BLaER1 (cell line): ENCODE results near the gene MAP3K20.
"Not testable (repeated sequence)": the region's sequence is repeated elsewhere in the genome, so short reads cannot be mapped to it uniquely, and the experiment has no call there.

Experiments
- H3K27ac ChIP-seq: shearing (Covaris generic); formaldehyde crosslinking; 2 replicates; pipeline ENCODE4 v1.8.1; 2022
- H3K27me3 ChIP-seq: shearing (Covaris generic); formaldehyde crosslinking; 2 replicates; pipeline ENCODE4 v1.8.1; 2022
- H3K36me3 ChIP-seq: shearing (Covaris generic); formaldehyde crosslinking; 2 replicates; pipeline ENCODE4 v1.8.1; 2022
- H3K4me1 ChIP-seq: shearing (Covaris generic); formaldehyde crosslinking; 2 replicates; pipeline ENCODE4 v1.8.1; 2022
- H3K4me2 ChIP-seq: shearing (Covaris generic); formaldehyde crosslinking; 2 replicates; pipeline ENCODE4 v1.8.1; 2022
- H3K4me3 ChIP-seq: shearing (Covaris generic); formaldehyde crosslinking; 2 replicates; pipeline ENCODE4 v1.8.1; 2022
- H3K9ac ChIP-seq: shearing (Covaris generic); formaldehyde crosslinking; 2 replicates; pipeline ENCODE4 v1.8.1; 2022
- H3K9me3 ChIP-seq: shearing (Covaris generic); formaldehyde crosslinking; 2 replicates; pipeline ENCODE4 v1.8.1; 2022
- H4K20me1 ChIP-seq: shearing (Covaris generic); formaldehyde crosslinking; 2 replicates; pipeline ENCODE4 v1.8.1; 2022
- Cebpa-rat ChIP-seq: shearing (Covaris generic); IDR thresholded peaks from 2 replicates; pipeline ENCODE4 v1.8.1; 2022

The MAP3K20 gene

GRCh38 chr2:173153301-173153885 is 77.7 kb downstream of the MAP3K20 start:
- H3K9me3 ChIP-seq: peaks cover 25% of the 10 kb centered on the region
- no peak overlapping the region for H3K27ac ChIP-seq
- TF ChIP-seq Cebpa-rat: no peak
- H3K27me3 ChIP-seq: no peaks in the 10 kb centered on the region
- H3K9ac ChIP-seq: no peak overlapping the region
- peaks cover 30% of the 10 kb centered on the region for H3K36me3 ChIP-seq
- H4K20me1 ChIP-seq: 0 out of 2 replicates have a peak, but pooled peaks cover 8% of the 10 kb centered on the region
- no peak overlapping the region for H3K4me3 ChIP-seq
- H3K4me2 ChIP-seq: no peak overlapping the region
- H3K4me1 ChIP-seq: peaks cover 6% of the 10 kb centered on the region; the same call in 1 of the 2 replicates

GRCh38 chr2:173157676-173158293 is 82.1 kb downstream of the MAP3K20 start:
- H3K36me3 ChIP-seq: peaks cover 38% of the 10 kb centered on the region
- no peak overlapping the region for H3K27ac ChIP-seq
- no peaks in the 10 kb centered on the region for H3K4me1 ChIP-seq
- no peaks in the 10 kb centered on the region for H3K27me3 ChIP-seq
- peaks cover 28% of the 10 kb centered on the region for H3K9me3 ChIP-seq
- no peak overlapping the region for H3K4me3 ChIP-seq
- no peak overlapping the region for H3K4me2 ChIP-seq
- no peaks in the 10 kb centered on the region; the same call in 1 of the 2 replicates for H4K20me1 ChIP-seq
- TF ChIP-seq Cebpa-rat: no peak
- H3K9ac ChIP-seq: no peak overlapping the region

- no peak for TF ChIP-seq Cebpa-rat
- H4K20me1 ChIP-seq: no peaks in the 10 kb centered on the region; the same call in 1 of the 2 replicates
- H3K4me1 ChIP-seq: no peaks in the 10 kb centered on the region
- no peak overlapping the region for H3K9ac ChIP-seq
- H3K4me2 ChIP-seq: no peak overlapping the region
- no peak overlapping the region for H3K4me3 ChIP-seq
- no peaks in the 10 kb centered on the region for H3K27me3 ChIP-seq
- peaks cover 27% of the 10 kb centered on the region for H3K9me3 ChIP-seq
- H3K27ac ChIP-seq: no peak overlapping the region
- peaks cover 34% of the 10 kb centered on the region for H3K36me3 ChIP-seq
Observed at GRCh38 chr2:173159791-173160463, 84.3 kb downstream of the MAP3K20 start.

GRCh38 chr2:173160618-173161017 is 85.0 kb downstream of the MAP3K20 start:
- Histone ChIP-seq H3K4me2 (no peak overlapping the region), H3K9me3 (peaks cover 23% of the 10 kb centered on the region), H3K27me3 (no peaks in the 10 kb centered on the region)

GRCh38 chr2:173161040-173161439 is 85.4 kb downstream of the MAP3K20 start:
- no peak for TF ChIP-seq Cebpa-rat
- H3K4me2 ChIP-seq: no peak overlapping the region

More at GRCh38 chr2:173160618-173161017, 85.0 kb downstream of the MAP3K20 start:
- TF ChIP-seq Cebpa-rat: no peak
- Histone ChIP-seq H3K9ac (no peak overlapping the region), H3K4me1 (no peaks in the 10 kb centered on the region), H4K20me1 (no peaks in the 10 kb centered on the region; the same call in 1 of the 2 replicates), H3K36me3 (peaks cover 27% of the 10 kb centered on the region), H3K27ac (no peak overlapping the region), H3K4me3 (no peak overlapping the region)

GRCh38 chr2:173161507-173161906 is 85.9 kb downstream of the MAP3K20 start:
- H3K4me2 ChIP-seq: no peak overlapping the region
- H3K27me3 ChIP-seq: no peaks in the 10 kb centered on the region
- H3K9me3 ChIP-seq: peaks cover 14% of the 10 kb centered on the region
- no peak overlapping the region for H3K4me3 ChIP-seq
- no peak for TF ChIP-seq Cebpa-rat
- H3K36me3 ChIP-seq: peaks cover 18% of the 10 kb centered on the region
- H3K27ac ChIP-seq: no peak overlapping the region
- H3K9ac ChIP-seq: no peak overlapping the region
- H3K4me1 ChIP-seq: no peaks in the 10 kb centered on the region
- no peaks in the 10 kb centered on the region; the same call in 1 of the 2 replicates for H4K20me1 ChIP-seq

More at GRCh38 chr2:173161040-173161439, 85.4 kb downstream of the MAP3K20 start:
- H3K4me3 ChIP-seq: no peak overlapping the region
- no peaks in the 10 kb centered on the region for H3K4me1 ChIP-seq
- H3K36me3 ChIP-seq: peaks cover 22% of the 10 kb centered on the region
- no peak overlapping the region for H3K9ac ChIP-seq
- H3K27me3 ChIP-seq: no peaks in the 10 kb centered on the region
- H3K9me3 ChIP-seq: peaks cover 19% of the 10 kb centered on the region
- no peak overlapping the region for H3K27ac ChIP-seq
- H4K20me1 ChIP-seq: no peaks in the 10 kb centered on the region; the same call in 1 of the 2 replicates

GRCh38 chr2:173163357-173163756 is 87.7 kb downstream of the MAP3K20 start:
- H3K4me1 ChIP-seq, H3K4me2 ChIP-seq, H3K27ac ChIP-seq, H3K9me3 ChIP-seq, H4K20me1 ChIP-seq, H3K4me3 ChIP-seq, H3K9ac ChIP-seq, H3K27me3 ChIP-seq: not testable (repeated sequence)
- H3K36me3 ChIP-seq: peaks cover 14% of the 10 kb centered on the region

- H3K9me3 ChIP-seq: peaks cover 10% of the 10 kb centered on the region
- TF ChIP-seq Cebpa-rat: no peak
- peaks cover 14% of the 10 kb centered on the region for H3K36me3 ChIP-seq
- no peak overlapping the region for H3K9ac ChIP-seq
- no peaks in the 10 kb centered on the region for H3K4me1 ChIP-seq
- no peaks in the 10 kb centered on the region for H3K27me3 ChIP-seq
- no peak overlapping the region for H3K4me3 ChIP-seq
- H4K20me1 ChIP-seq: no peaks in the 10 kb centered on the region; the same call in 1 of the 2 replicates
- no peak overlapping the region for H3K27ac ChIP-seq
- no peak overlapping the region for H3K4me2 ChIP-seq
Observed at GRCh38 chr2:173164396-173164795, 88.8 kb downstream of the MAP3K20 start.

GRCh38 chr2:173165443-173166238 is 90.0 kb downstream of the MAP3K20 start:
- Histone ChIP-seq H3K4me2 (no peak overlapping the region), H3K27me3 (no peaks in the 10 kb centered on the region), H3K27ac (no peak overlapping the region), H3K9me3 (peaks cover 10% of the 10 kb centered on the region), H4K20me1 (no peaks in the 10 kb centered on the region), H3K4me3 (no peak overlapping the region), H3K9ac (no peak overlapping the region), H3K4me1 (no peaks in the 10 kb centered on the region), H3K36me3 (peaks cover 14% of the 10 kb centered on the region)
- no peak for TF ChIP-seq Cebpa-rat
